Gastroesophageal sphincter (tissue), 4 donors: Measurements from ENCODE around the gene NHS. TPM values are rescaled to one million over a fixed set of nuclear protein-coding genes. Genes with fewer than 3 reads are reported as not detected.

Experiments
- ATAC-seq: fragments of 150-250 bp; one replicate; pipeline ENCODE4 v1.9.1; 2016; ENCODE audit warnings: mild to moderate bottlenecking, moderate library complexity
- H3K27ac ChIP-seq, 4 donors: fragments of 200-600 bp; sonication (generic) in 3 of 4; 1 replicate in 3 of 4; 2 replicates in 1 of 4; pipeline ENCODE4 v1.5.1; 2016 to 2019
- H3K27me3 ChIP-seq: fragments of 200-600 bp; sonication (generic); one replicate; pipeline ENCODE4 v1.5.1; 2019
- H3K36me3 ChIP-seq, 2 donors: fragments of 200-600 bp; sonication (generic); one replicate each; pipeline ENCODE4 v1.5.1; 2019; ENCODE audit warnings: control low read depth in 1 of 2
- H3K4me1 ChIP-seq, 3 donors: fragments of 200-600 bp; sonication (generic); 1 replicate in 2 of 3; 2 replicates in 1 of 3; pipeline ENCODE4 v1.5.1; 2016 to 2019; ENCODE audit warnings: control low read depth in 2 of 3
- H3K4me3 ChIP-seq, 2 donors: fragments of 200-600 bp; sonication (generic); one replicate each; pipeline ENCODE4 v1.5.1; 2019; ENCODE audit warnings: mild to moderate bottlenecking in 1 of 2, moderate library complexity in 1 of 2
- H3K9me3 ChIP-seq, 3 donors: fragments of 200-600 bp; sonication (generic); one replicate each; pipeline ENCODE4 v1.5.1; 2017 to 2019; ENCODE audit warnings: control low read depth in 2 of 3
- CTCF ChIP-seq, 4 experiments: fragments of 200-600 bp in 2 of 4; fragments of 450-650 bp in 2 of 4; sonication (generic) in 1 of 4; IDR thresholded peaks; one replicate each; pipeline ENCODE4 v1.5.1; 2017 to 2019; ENCODE audit warnings: antibody characterized with exemption in 4 of 4, mild to moderate bottlenecking in 2 of 4, moderate library complexity in 2 of 4
- EP300 ChIP-seq: sonication (generic); formaldehyde crosslinking; IDR thresholded peaks from one replicate; pipeline ENCODE4 v1.6.1; 2017; ENCODE audit warnings: antibody characterized with exemption, mild to moderate bottlenecking
- POLR2A ChIP-seq, 2 donors: fragments of 450-650 bp; IDR thresholded peaks; one replicate each; pipeline ENCODE4 v1.6.1; 2017; ENCODE audit warnings: antibody characterized with exemption in 2 of 2, mild to moderate bottlenecking in 2 of 2, moderate library complexity in 1 of 2
- POLR2AphosphoS5 ChIP-seq: sonication (generic); formaldehyde crosslinking; IDR thresholded peaks from one replicate; pipeline ENCODE4 v1.6.1; 2017; ENCODE audit warnings: antibody characterized with exemption
- WGBS, 2 donors: methylation state at CpG; one replicate each; pipeline ENCODE4 v1.1.5; 2018; ENCODE audit warnings: low coverage in 1 of 2; 5-methylcytosine and 5-hydroxymethylcytosine counted together
- total RNA-seq, 4 donors: library from RNA; depleted of rRNA; stranded (reverse); fragments of >200 nt; gene quantifications; one replicate each; pipeline ENCODE4 v1.1.0, GENCODE V29; 2016

NHS gene
- total RNA-seq, 4 donors from 2014 or later: 4.7 to 12.3 (median 6.6) TPM

- H3K27ac ChIP-seq: no peak overlapping the region
- no peaks in the 10 kb centered on the region for H3K27me3 ChIP-seq
- no peaks in the 10 kb centered on the region for H3K9me3 ChIP-seq
- no peaks in the 10 kb centered on the region for H3K4me1 ChIP-seq
- no peak for TF ChIP-seq EP300
- no peak for TF ChIP-seq POLR2A (IDR thresholded peaks at IDR 0.05)
- TF ChIP-seq CTCF (IDR thresholded peaks at IDR 0.05): no peak
- no peak for TF ChIP-seq POLR2AphosphoS5
- 88 to 94% methylated on average over 3 of the region's 3 CpGs for WGBS, 2 donors
- no peaks in the 10 kb centered on the region for H3K36me3 ChIP-seq
- no peak for ATAC-seq
- no peak overlapping the region for H3K4me3 ChIP-seq
These were observed 332.7 kb downstream of the NHS start for GRCh38 chrX:17707731-17708130.

- peak; percentile 37 for ATAC-seq
- TF ChIP-seq EP300 (no peak), POLR2A (IDR thresholded peaks at IDR 0.05) (no peak), POLR2AphosphoS5 (no peak), CTCF (IDR thresholded peaks at IDR 0.05) (no peak)
- no peak overlapping the region for H3K27ac ChIP-seq
- no CpG with 5 or more reads among the region's 1 CpG for WGBS, 2 donors
- no peak overlapping the region for H3K4me3 ChIP-seq
- H3K9me3 ChIP-seq: no peaks in the 10 kb centered on the region
- H3K36me3 ChIP-seq: no peaks in the 10 kb centered on the region
- H3K27me3 ChIP-seq: no peaks in the 10 kb centered on the region
- no peaks in the 10 kb centered on the region for H3K4me1 ChIP-seq
These were observed 335.9 kb downstream of the NHS start for GRCh38 chrX:17710871-17711301.

GRCh38 chrX:17713288-17713687 lies 338.3 kb downstream of the NHS start:
- WGBS, 2 donors: 42 to 60% methylated on average over 1 to 2 of the region's 2 CpGs
- no peaks in the 10 kb centered on the region for H3K36me3 ChIP-seq
- no peak for ATAC-seq

GRCh38 chrX:17718649-17719165 lies 343.7 kb downstream of the NHS start:
- no peaks in the 10 kb centered on the region for H3K27me3 ChIP-seq
- no peaks in the 10 kb centered on the region for H3K36me3 ChIP-seq
- no peaks in the 10 kb centered on the region for H3K4me1 ChIP-seq
- H3K4me3 ChIP-seq: no peak overlapping the region
- TF ChIP-seq POLR2A (IDR thresholded peaks at IDR 0.05): no peak
- TF ChIP-seq CTCF (IDR thresholded peaks at IDR 0.05): no peak
- no peak for TF ChIP-seq EP300
- TF ChIP-seq POLR2AphosphoS5: no peak
- H3K27ac ChIP-seq: no peak overlapping the region
- H3K9me3 ChIP-seq: no peaks in the 10 kb centered on the region
- no peak for ATAC-seq

More at GRCh38 chrX:17713288-17713687, 338.3 kb downstream of the NHS start:
- Histone ChIP-seq H3K4me1 (no peaks in the 10 kb centered on the region), H3K4me3 (no peak overlapping the region), H3K27me3 (no peaks in the 10 kb centered on the region), H3K27ac (no peak overlapping the region), H3K9me3 (no peaks in the 10 kb centered on the region)
- TF ChIP-seq CTCF (IDR thresholded peaks at IDR 0.05) (no peak), POLR2A (IDR thresholded peaks at IDR 0.05) (no peak), EP300 (no peak), POLR2AphosphoS5 (no peak)

GRCh38 chrX:17719711-17720110 lies 344.7 kb downstream of the NHS start:
- H3K4me3 ChIP-seq: no peak overlapping the region
- TF ChIP-seq CTCF (IDR thresholded peaks at IDR 0.05) (no peak), POLR2A (IDR thresholded peaks at IDR 0.05) (no peak)
- H3K36me3 ChIP-seq: no peaks in the 10 kb centered on the region
- ATAC-seq: no peak
- 61 to 76% methylated on average over 5 to 6 of the region's 6 CpGs for WGBS, 2 donors
- no peaks in the 10 kb centered on the region for H3K9me3 ChIP-seq
- no peaks in the 10 kb centered on the region for H3K27me3 ChIP-seq
- no peaks in the 10 kb centered on the region for H3K4me1 ChIP-seq
- H3K27ac ChIP-seq: no peak overlapping the region
